Loucy (cell line): ENCODE results near the gene DIDO1.

Experiments
- H2AFZ ChIP-seq: fragments of 200-600 bp; sonication (generic); 2 replicates; pipeline ENCODE4 v1.6.0; 2016; ENCODE audit warnings: antibody characterized with exemption, mild to moderate bottlenecking, low read length, moderate library complexity
- H3F3A ChIP-seq: fragments of 200-600 bp; 2 replicates; pipeline ENCODE4 v1.6.0; 2016; ENCODE audit warnings: antibody characterized with exemption, low read depth, mild to moderate bottlenecking
- H3K27me3 ChIP-seq: fragments of 200-600 bp; sonication (generic); 2 replicates; pipeline ENCODE4 v1.6.1; 2014; ENCODE audit warnings: low read length, mild to moderate bottlenecking; ENCODE audit not compliant: insufficient read depth, poor library complexity, severe bottlenecking
- H3K36me3 ChIP-seq: fragments of 200-600 bp; sonication (generic); 2 replicates; pipeline ENCODE4 v1.6.1; 2016; ENCODE audit warnings: low read length; ENCODE audit not compliant: insufficient read depth
- H3K4me1 ChIP-seq: fragments of 200-600 bp; sonication (generic); 2 replicates; pipeline ENCODE4 v1.5.1; 2014; ENCODE audit warnings: low read length, mild to moderate bottlenecking; ENCODE audit not compliant: insufficient read depth, poor library complexity, severe bottlenecking
- H3K4me2 ChIP-seq: fragments of 200-600 bp; sonication (generic); 2 replicates; pipeline ENCODE4 v1.6.0; 2014; ENCODE audit warnings: antibody characterized with exemption, low read length, low read depth, mild to moderate bottlenecking; ENCODE audit not compliant: poor library complexity, severe bottlenecking
- H3K4me3 ChIP-seq: fragments of 200-600 bp; sonication (generic); 2 replicates; pipeline ENCODE4 v1.5.1; 2014; ENCODE audit warnings: low read length, mild to moderate bottlenecking, mixed read lengths; ENCODE audit not compliant: poor library complexity, severe bottlenecking
- H3K79me2 ChIP-seq: fragments of 200-600 bp; sonication (generic); 2 replicates; pipeline ENCODE4 v1.6.1; 2014; ENCODE audit warnings: low read length; ENCODE audit not compliant: insufficient read depth
- H3K9ac ChIP-seq: fragments of 200-600 bp; sonication (generic); 2 replicates; pipeline ENCODE4 v1.6.0; 2014; ENCODE audit warnings: mild to moderate bottlenecking, low read depth, low read length, moderate library complexity; ENCODE audit not compliant: poor library complexity, severe bottlenecking
- H3K9me2 ChIP-seq: fragments of 200-600 bp; sonication (generic); replicated peaks from 2 replicates; pipeline ENCODE4 v1.6.1; 2016; ENCODE audit warnings: low read depth, low read length, mixed read lengths
- H3K9me3 ChIP-seq: fragments of 200-600 bp; sonication (generic); 2 replicates; pipeline ENCODE4 v1.6.1; 2014; ENCODE audit warnings: mild to moderate bottlenecking, antibody characterized with exemption, low read length, low read depth; ENCODE audit not compliant: insufficient read depth
- H4K20me1 ChIP-seq: fragments of 200-600 bp; sonication (generic); 2 replicates; pipeline ENCODE4 v1.6.0; 2014; ENCODE audit warnings: antibody characterized with exemption, low read length, mild to moderate bottlenecking; ENCODE audit not compliant: insufficient read depth, poor library complexity, severe bottlenecking
- CTCF ChIP-seq: fragments of 200-600 bp; sonication (generic); conservative IDR thresholded peaks from 2 replicates; pipeline ENCODE4 v1.5.1; 2014; ENCODE audit warnings: mild to moderate bottlenecking, antibody characterized with exemption, low read length
- EZH2phosphoT487 ChIP-seq: fragments of 200-600 bp; IDR thresholded peaks from 2 replicates; pipeline ENCODE4 v1.6.1; 2018; ENCODE audit warnings: antibody characterized with exemption, mild to moderate bottlenecking, moderate library complexity, borderline replicate concordance

Gene DIDO1

GRCh38 chr20:62843656-62844055 lies 82.6 kb downstream of the DIDO1 start:
- TF ChIP-seq CTCF, result no peak
- TF ChIP-seq EZH2phosphoT487, result no peak
- no peaks in the 10 kb centered on the region for H3K4me1 ChIP-seq
- no peak overlapping the region for H3K4me3 ChIP-seq
- no peaks in the 10 kb centered on the region for H4K20me1 ChIP-seq
- H3K9ac ChIP-seq, result no peak overlapping the region
- no peak overlapping the region for H3K4me2 ChIP-seq
- no peaks in the 10 kb centered on the region for H3K27me3 ChIP-seq
- H3K9me3 ChIP-seq, result no peaks in the 10 kb centered on the region
- no peaks in the 10 kb centered on the region for H3F3A ChIP-seq
- no peaks in the 10 kb centered on the region for H3K79me2 ChIP-seq
- peaks cover 11% of the 10 kb centered on the region; the same call in 1 of the 2 replicates for H3K36me3 ChIP-seq
- no peak overlapping the region for H2AFZ ChIP-seq
- no peaks in the 10 kb centered on the region for H3K9me2 ChIP-seq

- Histone ChIP-seq H3K36me3 (peaks cover 11% of the 10 kb centered on the region; the same call in 1 of the 2 replicates), H3K4me1 (no peaks in the 10 kb centered on the region), H3K9me2 (no peaks in the 10 kb centered on the region)
Measured at GRCh38 chr20:62841705-62842212, 84.5 kb downstream of the DIDO1 start.

GRCh38 chr20:62840244-62841197 lies 85.8 kb downstream of the DIDO1 start:
- Histone ChIP-seq H3K9ac (no peak overlapping the region), H3K4me2 (no peak overlapping the region), H3K9me2 (no peaks in the 10 kb centered on the region), H3K79me2 (no peaks in the 10 kb centered on the region), H3F3A (no peaks in the 10 kb centered on the region), H2AFZ (no peak overlapping the region), H3K4me3 (no peak overlapping the region), H3K36me3 (peaks cover 2% of the 10 kb centered on the region; the same call in 1 of the 2 replicates), H3K9me3 (no peaks in the 10 kb centered on the region), H3K4me1 (no peaks in the 10 kb centered on the region), H4K20me1 (no peaks in the 10 kb centered on the region), H3K27me3 (no peaks in the 10 kb centered on the region)
- TF ChIP-seq EZH2phosphoT487 (no peak), CTCF (no peak)

More at GRCh38 chr20:62841705-62842212, 84.5 kb downstream of the DIDO1 start:
- TF ChIP-seq EZH2phosphoT487, result no peak
- no peak for TF ChIP-seq CTCF
- H3K4me2 ChIP-seq, result no peak overlapping the region
- no peaks in the 10 kb centered on the region for H3F3A ChIP-seq
- no peaks in the 10 kb centered on the region for H3K27me3 ChIP-seq
- no peak overlapping the region for H3K9ac ChIP-seq
- no peak overlapping the region for H2AFZ ChIP-seq
- H3K79me2 ChIP-seq, result no peaks in the 10 kb centered on the region
- H3K4me3 ChIP-seq, result no peak overlapping the region
- no peaks in the 10 kb centered on the region for H3K9me3 ChIP-seq
- no peaks in the 10 kb centered on the region for H4K20me1 ChIP-seq
